Skeletal muscle tissue (tissue), 4 donors: ENCODE measurements around the gene RPAP3. TPM values are rescaled to one million over a fixed set of nuclear protein-coding genes. Genes with fewer than 3 reads are reported as not detected.
A peak's percentile ranks its signal among the peaks of the same experiment; 100 is the strongest.

ENCODE experiments used
- H3K27ac ChIP-seq: one replicate; pipeline ENCODE4 v1.7.0; 2013; ENCODE audit warnings: mild to moderate bottlenecking, low read depth, low read length, inconsistent platforms
- H3K27me3 ChIP-seq, 3 donors: one replicate each; pipeline ENCODE4 v1.7.0; 2013; ENCODE audit warnings: low read length in 3 of 3; ENCODE audit not compliant: control insufficient read depth in 3 of 3, insufficient read depth in 3 of 3
- H3K36me3 ChIP-seq, 3 donors: one replicate each; pipeline ENCODE4 v1.7.0; 2013; ENCODE audit warnings: low read length in 3 of 3; ENCODE audit not compliant: control insufficient read depth in 3 of 3, insufficient read depth in 3 of 3
- H3K4me1 ChIP-seq, 3 donors: one replicate each; pipeline ENCODE4 v1.7.0; 2013; ENCODE audit warnings: low read length in 3 of 3, mild to moderate bottlenecking in 3 of 3; ENCODE audit not compliant: control insufficient read depth in 3 of 3, insufficient read depth in 3 of 3
- H3K4me3 ChIP-seq, 3 donors: one replicate each; pipeline ENCODE4 v1.7.0; 2013; ENCODE audit warnings: low read length in 3 of 3
- H3K9ac ChIP-seq, 3 donors: one replicate each; pipeline ENCODE4 v1.7.0; 2013; ENCODE audit warnings: low read length in 3 of 3, mild to moderate bottlenecking in 3 of 3, moderate library complexity in 2 of 3, low read depth in 1 of 3
- H3K9me3 ChIP-seq, 3 donors: one replicate each; pipeline ENCODE4 v1.7.0; 2013; ENCODE audit warnings: low read length in 3 of 3; ENCODE audit not compliant: control insufficient read depth in 3 of 3
- total RNA-seq: library from RNA; depleted of rRNA; stranded (reverse); fragments of >200 nt; gene quantifications from one replicate; pipeline ENCODE4 v1.2.3, GENCODE V29; 2014
- donor health status: Osteomylitis.

RPAP3 gene, protein sequence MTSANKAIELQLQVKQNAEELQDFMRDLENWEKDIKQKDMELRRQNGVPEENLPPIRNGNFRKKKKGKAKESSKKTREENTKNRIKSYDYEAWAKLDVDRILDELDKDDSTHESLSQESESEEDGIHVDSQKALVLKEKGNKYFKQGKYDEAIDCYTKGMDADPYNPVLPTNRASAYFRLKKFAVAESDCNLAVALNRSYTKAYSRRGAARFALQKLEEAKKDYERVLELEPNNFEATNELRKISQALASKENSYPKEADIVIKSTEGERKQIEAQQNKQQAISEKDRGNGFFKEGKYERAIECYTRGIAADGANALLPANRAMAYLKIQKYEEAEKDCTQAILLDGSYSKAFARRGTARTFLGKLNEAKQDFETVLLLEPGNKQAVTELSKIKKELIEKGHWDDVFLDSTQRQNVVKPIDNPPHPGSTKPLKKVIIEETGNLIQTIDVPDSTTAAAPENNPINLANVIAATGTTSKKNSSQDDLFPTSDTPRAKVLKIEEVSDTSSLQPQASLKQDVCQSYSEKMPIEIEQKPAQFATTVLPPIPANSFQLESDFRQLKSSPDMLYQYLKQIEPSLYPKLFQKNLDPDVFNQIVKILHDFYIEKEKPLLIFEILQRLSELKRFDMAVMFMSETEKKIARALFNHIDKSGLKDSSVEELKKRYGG
- 5.2 TPM for total RNA-seq

DNA sequence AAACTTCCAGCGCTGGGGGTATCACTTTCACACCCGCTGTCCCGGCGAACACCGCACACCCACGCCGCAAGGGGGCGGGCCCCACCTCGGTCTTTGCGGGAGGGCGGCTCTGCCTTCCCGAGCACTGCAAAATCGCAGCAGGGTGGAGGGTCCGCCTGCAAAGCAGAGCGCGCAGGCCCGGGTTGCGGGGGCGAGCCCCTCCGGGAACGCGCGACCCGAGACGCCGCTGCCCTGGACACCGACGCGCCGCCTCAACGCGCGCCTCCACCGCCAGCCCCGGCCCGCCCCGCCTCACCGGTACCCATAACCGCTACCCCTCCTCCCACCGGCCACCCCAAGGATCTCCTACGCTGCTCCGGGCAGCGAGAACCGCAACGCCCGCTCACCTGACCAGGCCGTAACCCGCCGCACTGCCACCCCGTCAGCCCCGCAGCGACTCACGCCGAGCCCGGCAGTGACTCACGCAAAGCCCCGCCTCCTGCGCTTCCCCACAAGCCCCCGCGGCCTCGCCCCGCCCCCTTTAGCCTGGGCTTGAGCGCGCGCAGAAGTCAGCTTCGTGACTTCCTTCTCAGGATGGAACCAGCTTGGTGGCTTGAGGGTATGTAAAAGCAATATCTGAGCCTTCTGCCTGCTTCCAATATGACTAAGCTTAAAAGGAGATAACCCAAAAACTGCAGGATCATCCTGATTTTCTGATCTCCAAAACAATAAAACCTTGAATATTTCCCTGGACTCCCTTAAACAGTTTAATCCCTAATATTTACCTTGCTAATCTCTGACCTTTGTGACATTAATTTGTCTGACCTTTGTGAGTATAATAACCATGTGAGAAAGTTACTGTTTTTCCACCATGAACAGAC is at the start of gene RPAP3:
Gene RPAP3 (minus strand): TSS at position 465 of the 860 bp plus-strand sequence. CDS start 3,190 bp downstream, outside the sequence.
- H3K9me3 ChIP-seq = no peaks in the 10 kb centered on the region
- H3K27ac ChIP-seq = peak within 1 kb of the TSS; percentile 83
- H3K4me1 ChIP-seq = peaks cover 0 to 15% (median 8%) of the 10 kb centered on the region in 3 donors

DNA sequence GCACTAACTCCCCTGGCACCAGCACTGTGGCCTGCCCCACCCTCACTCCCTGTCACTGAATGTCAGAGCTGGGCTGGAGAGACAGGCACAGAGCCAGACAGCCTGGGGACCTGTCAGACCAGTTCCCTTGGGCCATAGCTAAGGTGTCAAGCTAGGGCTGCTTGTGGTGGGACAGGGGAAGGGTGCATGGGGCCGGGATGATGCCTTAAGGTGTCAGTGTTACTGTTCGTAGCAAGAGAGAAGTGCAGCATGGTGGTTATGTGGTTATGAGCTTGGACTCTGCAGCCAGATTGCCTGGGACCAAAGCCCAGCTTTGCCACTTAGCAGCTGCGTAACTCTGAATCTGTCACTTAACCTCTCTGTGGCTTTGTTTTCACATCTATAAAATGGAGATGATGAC is 49.1 kb upstream of the RPAP3 start:
- Histone ChIP-seq H3K4me1 (peaks cover 47 to 65% (median 59%) of the 10 kb centered on the region in 3 donors), H3K4me3 (peak overlapping the region in 1 of 3 donors; percentile 35), H3K36me3 (peaks cover 0 to 2% (median 0%) of the 10 kb centered on the region in 3 donors), H3K27ac (peak overlapping the region; percentile 36), H3K9me3 (no peaks in the 10 kb centered on the region), H3K9ac (peak overlapping the region in 1 of 3 donors; percentile 1), H3K27me3 (no peaks in the 10 kb centered on the region)

More for the DNA sequence above, at the start of gene RPAP3:
- peak within 1 kb of the TSS; percentile 78 to 87 (median 85) for H3K9ac ChIP-seq
- H3K27me3 ChIP-seq = no peaks in the 10 kb centered on the region
- peaks cover 0 to 3% (median 2%) of the 10 kb centered on the region in 3 donors for H3K36me3 ChIP-seq
- H3K4me3 ChIP-seq = peak within 1 kb of the TSS; percentile 85 to 89 (median 85)

DNA sequence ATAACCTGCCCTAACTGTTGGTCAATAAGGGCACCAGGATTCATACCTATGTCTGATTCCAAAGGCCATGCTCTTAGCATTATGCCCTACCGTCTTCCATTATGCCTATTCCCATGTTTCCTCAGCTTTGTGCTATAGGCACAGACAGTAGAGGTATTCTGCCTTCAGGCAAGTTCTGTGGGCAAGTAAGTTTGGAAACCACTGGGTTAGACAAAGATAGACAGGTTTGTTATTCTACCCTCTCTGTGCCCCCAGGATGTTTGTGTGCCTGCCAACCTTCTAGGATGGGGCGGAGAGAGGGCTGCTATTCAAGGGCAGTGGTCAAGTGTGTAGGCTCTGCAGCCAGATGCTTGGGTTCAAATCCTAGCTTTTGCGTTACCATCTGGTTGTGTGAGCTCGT is 48.3 kb upstream of the RPAP3 start:
- peaks cover 41 to 58% (median 52%) of the 10 kb centered on the region in 3 donors for H3K4me1 ChIP-seq
- peak overlapping the region; percentile 68 for H3K27ac ChIP-seq
- H3K4me3 ChIP-seq = peak overlapping the region in 2 of 3 donors; percentile 1 to 26
- H3K9me3 ChIP-seq = no peaks in the 10 kb centered on the region
- H3K27me3 ChIP-seq = no peaks in the 10 kb centered on the region
- peak overlapping the region in 2 of 3 donors; percentile 1 to 7 for H3K9ac ChIP-seq
- peaks cover 0 to 2% (median under 1%) of the 10 kb centered on the region in 3 donors for H3K36me3 ChIP-seq

DNA sequence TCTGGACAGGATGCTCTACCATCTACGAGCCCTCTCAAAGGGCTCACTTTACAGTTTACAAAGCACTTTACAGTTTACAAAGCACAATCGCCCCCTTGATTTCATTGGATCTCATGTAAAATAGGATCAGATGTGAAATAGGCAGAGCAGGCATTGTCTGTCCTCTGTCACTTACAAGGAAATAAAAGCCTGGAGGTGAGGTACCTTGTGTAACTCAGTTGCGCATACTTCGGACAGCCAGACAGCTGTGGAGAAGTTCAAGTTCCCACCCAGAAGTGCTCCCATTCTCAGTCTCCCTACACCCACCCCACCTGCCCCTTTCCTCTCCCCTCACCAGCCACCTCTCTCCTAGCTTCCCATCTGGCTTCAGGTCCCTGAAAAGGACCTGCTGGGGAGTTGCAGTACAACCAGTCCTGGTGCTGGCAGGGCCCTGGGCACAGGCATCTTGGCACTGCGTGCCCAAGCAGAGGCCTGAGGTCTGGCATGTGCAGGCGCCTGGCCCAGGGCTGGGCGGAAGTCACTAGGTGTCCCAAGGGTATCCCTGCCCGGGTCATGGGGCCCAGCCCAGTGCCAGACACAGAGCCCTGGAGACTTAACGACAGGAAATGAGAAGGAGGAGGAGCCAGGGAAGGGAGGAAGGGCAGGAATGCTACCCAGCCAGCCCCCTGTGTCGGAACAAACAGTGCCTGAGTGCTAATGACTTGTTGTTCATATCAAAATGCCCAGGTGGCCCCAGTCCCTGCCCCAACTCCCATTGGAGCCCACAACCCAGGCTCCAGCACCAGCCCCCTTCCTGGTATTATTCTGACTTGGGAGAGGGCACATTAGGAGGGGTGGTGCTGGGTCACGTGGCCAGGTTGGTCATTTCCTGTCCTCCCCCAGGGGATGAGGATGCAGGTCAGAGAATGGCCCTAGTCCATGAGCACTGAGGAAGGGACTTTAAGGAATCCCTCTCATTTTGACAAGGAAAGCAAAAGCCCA is 47.5 kb upstream of the RPAP3 start:
- Histone ChIP-seq H3K4me1 (peaks cover 39 to 54% (median 47%) of the 10 kb centered on the region in 3 donors), H3K36me3 (peaks cover 0 to 4% (median 2%) of the 10 kb centered on the region in 3 donors), H3K9ac (peak overlapping the region; percentile 7 to 45 (median 30)), H3K27ac (peak overlapping the region; percentile 68), H3K27me3 (no peaks in the 10 kb centered on the region), H3K4me3 (peak overlapping the region; percentile 2 to 26 (median 17)), H3K9me3 (no peaks in the 10 kb centered on the region)

DNA sequence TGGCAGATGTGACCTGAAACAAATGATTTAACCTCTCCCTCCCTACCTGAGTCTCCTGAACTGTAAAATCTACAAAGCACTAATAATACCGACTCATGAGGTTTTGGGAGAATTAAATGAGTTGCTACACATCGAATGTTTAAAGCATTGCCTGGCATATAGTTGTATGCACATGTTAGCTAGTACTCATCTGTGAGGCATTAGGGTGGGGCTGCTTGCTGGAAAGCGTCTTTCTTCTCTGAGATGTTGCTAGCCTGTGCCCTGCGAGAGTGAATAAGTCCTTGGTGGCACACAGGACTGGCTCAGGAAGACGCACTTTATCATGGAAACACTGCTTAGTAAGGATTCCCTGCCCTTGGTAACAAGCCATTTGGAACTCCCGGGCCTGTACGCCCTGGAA is 46.7 kb upstream of the RPAP3 start:
- Histone ChIP-seq H3K27me3 (no peaks in the 10 kb centered on the region), H3K9me3 (no peaks in the 10 kb centered on the region), H3K4me3 (no peak overlapping the region), H3K4me1 (peaks cover 34 to 49% (median 39%) of the 10 kb centered on the region in 3 donors), H3K36me3 (peaks cover 0 to 4% (median 2%) of the 10 kb centered on the region in 3 donors), H3K27ac (no peak overlapping the region), H3K9ac (peak overlapping the region in 2 of 3 donors; percentile 30 to 41)

DNA sequence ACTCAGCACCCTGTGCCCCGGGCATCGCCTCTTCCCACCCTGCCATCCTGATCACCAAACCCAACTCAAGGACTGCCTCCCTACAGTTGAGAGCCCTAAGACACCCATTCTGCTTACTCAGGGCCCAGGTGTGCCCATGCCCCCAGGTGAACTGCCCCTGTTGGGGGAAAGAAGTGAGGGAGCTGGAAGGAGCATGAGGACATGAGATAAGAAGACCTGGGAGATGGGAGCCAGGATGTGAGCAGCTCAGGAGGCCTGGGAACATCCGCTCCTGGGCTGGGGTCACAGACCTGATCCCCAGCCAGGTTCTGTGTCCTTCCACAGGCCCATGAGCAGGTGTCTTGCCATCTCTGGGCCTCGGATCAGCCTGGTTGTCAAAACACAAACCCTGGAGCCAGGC is 46.3 kb upstream of the RPAP3 start:
- Histone ChIP-seq H3K4me3 (no peak overlapping the region), H3K4me1 (peaks cover 30 to 45% (median 39%) of the 10 kb centered on the region in 3 donors), H3K9ac (no peak overlapping the region), H3K9me3 (no peaks in the 10 kb centered on the region), H3K36me3 (peaks cover 0 to 4% (median 2%) of the 10 kb centered on the region in 3 donors), H3K27ac (no peak overlapping the region), H3K27me3 (no peaks in the 10 kb centered on the region)

DNA sequence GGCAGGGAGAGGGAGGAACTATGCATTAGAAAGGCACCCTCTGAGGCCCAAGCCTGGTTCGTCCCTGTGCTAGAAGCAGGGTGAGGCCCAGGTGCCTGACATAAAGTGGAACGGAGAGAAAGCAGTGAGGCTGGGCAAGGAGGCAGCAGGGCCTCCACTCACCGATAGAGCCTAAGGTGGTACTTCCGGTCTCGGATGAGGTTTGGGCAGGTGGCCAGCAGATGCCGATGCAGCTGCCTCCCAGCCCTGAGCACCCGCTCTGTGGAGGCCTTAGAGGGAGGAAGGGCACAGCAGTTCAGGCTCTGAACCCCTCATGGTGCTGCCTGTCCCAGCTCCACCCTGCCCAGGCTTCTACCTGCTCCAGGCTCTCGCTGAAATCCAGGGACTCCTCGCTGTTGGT is 45.7 kb upstream of the RPAP3 start:
- peaks cover 0 to 1% (median under 1%) of the 10 kb centered on the region in 3 donors for H3K27me3 ChIP-seq
- peak overlapping the region in 1 of 3 donors; percentile 33 for H3K9ac ChIP-seq
- peaks cover 30 to 45% (median 39%) of the 10 kb centered on the region in 3 donors for H3K4me1 ChIP-seq
- H3K36me3 ChIP-seq = peaks cover 0 to 4% (median 2%) of the 10 kb centered on the region in 3 donors
- H3K9me3 ChIP-seq = no peaks in the 10 kb centered on the region
- H3K27ac ChIP-seq = no peak overlapping the region
- no peak overlapping the region for H3K4me3 ChIP-seq

DNA sequence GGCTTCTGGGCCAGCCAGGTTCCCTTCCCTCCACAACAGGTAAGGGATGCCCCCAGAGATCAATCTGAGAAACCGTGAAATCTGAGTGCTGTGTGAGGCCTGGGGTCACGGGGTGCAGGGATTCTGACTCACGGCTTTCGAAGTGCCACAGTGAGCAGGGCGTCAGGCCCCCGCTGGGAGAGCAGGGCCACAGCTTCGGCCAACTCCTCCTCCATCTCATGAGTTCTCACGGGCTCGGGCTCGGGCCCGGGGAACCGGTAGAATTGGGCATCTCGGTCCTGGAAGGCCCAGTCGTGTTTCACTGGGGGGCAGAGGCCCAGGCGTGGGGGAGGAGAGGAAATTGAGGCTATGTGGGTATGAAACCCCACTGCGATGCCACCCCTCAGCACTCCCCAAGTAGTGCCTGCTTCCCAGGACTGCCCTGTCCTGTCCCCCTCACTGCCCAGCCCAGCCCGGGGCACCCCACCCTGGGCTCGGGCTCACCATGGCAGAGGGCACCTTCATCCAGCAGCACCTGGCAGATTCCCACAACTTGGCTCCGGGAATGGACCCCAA is 45.2 kb upstream of the RPAP3 start:
- Histone ChIP-seq H3K27me3 (peaks cover 0 to 5% (median 3%) of the 10 kb centered on the region in 3 donors), H3K9me3 (no peaks in the 10 kb centered on the region), H3K4me3 (no peak overlapping the region), H3K4me1 (peaks cover 30 to 43% (median 39%) of the 10 kb centered on the region in 3 donors), H3K27ac (no peak overlapping the region), H3K9ac (peak overlapping the region in 1 of 3 donors; percentile 33), H3K36me3 (peaks cover 0 to 4% (median 2%) of the 10 kb centered on the region in 3 donors)
